Mesenchymal stem cell (in vitro differentiated cells and primary cell): ENCODE measurements around the gene STOM.

Experiments
- DNase-seq: peaks from one replicate; pipeline ENCODE4 v3.0.0-alpha.2; 2013
- H2AFZ ChIP-seq: one replicate; pipeline ENCODE4 v1.6.1; 2013; ENCODE audit warnings: low read depth, mild to moderate bottlenecking, control low read depth, inconsistent platforms, low read length, moderate library complexity
- H2AK5ac ChIP-seq: 2 replicates; pipeline ENCODE4 v1.6.1; 2013; ENCODE audit warnings: low read length, moderate library complexity, mild to moderate bottlenecking, inconsistent platforms; ENCODE audit not compliant: severe bottlenecking
- H2BK120ac ChIP-seq: one replicate; pipeline ENCODE4 v1.6.1; 2013; ENCODE audit warnings: low read depth, mild to moderate bottlenecking, inconsistent platforms, low read length, moderate library complexity
- H2BK12ac ChIP-seq, 2 experiments: one replicate each; pipeline ENCODE4 v1.6.1; 2013; ENCODE audit warnings: inconsistent platforms in 2 of 2, low read length in 2 of 2, mild to moderate bottlenecking in 2 of 2, moderate library complexity in 2 of 2, control low read depth in 1 of 2
- H2BK15ac ChIP-seq: one replicate; pipeline ENCODE4 v1.6.1; 2013; ENCODE audit warnings: mild to moderate bottlenecking, low read depth, inconsistent platforms; ENCODE audit not compliant: poor library complexity, severe bottlenecking
- H2BK5ac ChIP-seq: 2 replicates; pipeline ENCODE4 v1.6.1; 2013; ENCODE audit warnings: low read depth, mild to moderate bottlenecking, low read length, control low read depth, inconsistent platforms; ENCODE audit not compliant: poor library complexity, severe bottlenecking
- H3K14ac ChIP-seq, 2 experiments: one replicate each; pipeline ENCODE4 v1.6.1; 2013; ENCODE audit warnings: inconsistent platforms in 2 of 2, low read length in 2 of 2, control low read depth in 1 of 2, mild to moderate bottlenecking in 1 of 2, moderate library complexity in 1 of 2
- H3K18ac ChIP-seq, 2 experiments: one replicate each; pipeline ENCODE4 v1.6.1; 2013; ENCODE audit warnings: inconsistent platforms in 2 of 2, low read length in 2 of 2, control low read depth in 1 of 2, low read depth in 1 of 2, mild to moderate bottlenecking in 1 of 2
- H3K23ac ChIP-seq, 2 experiments: one replicate each; pipeline ENCODE4 v1.6.1; 2013; ENCODE audit warnings: inconsistent platforms in 2 of 2, low read length in 2 of 2, mild to moderate bottlenecking in 2 of 2, moderate library complexity in 2 of 2, control low read depth in 1 of 2
- H3K27ac ChIP-seq: 2 replicates; pipeline ENCODE4 v1.5.1; 2013; ENCODE audit warnings: mild to moderate bottlenecking, moderate library complexity, low read length, control low read depth, inconsistent platforms; ENCODE audit not compliant: poor library complexity, severe bottlenecking
- H3K27me3 ChIP-seq, 2 experiments: 2 replicates each; pipeline versions ENCODE4 v1.6.1 to v1.7.0; 2013; ENCODE audit warnings: low read length in 2 of 2, mild to moderate bottlenecking in 2 of 2, moderate library complexity in 2 of 2, control low read depth in 1 of 2, inconsistent platforms in 1 of 2; ENCODE audit not compliant: control insufficient read depth in 1 of 2, insufficient read depth in 1 of 2
- H3K36me3 ChIP-seq, 2 experiments: 2 replicates each; pipeline versions ENCODE4 v1.6.1 to v1.7.0; 2013; ENCODE audit warnings: low read length in 2 of 2, control low read depth in 1 of 2, inconsistent platforms in 1 of 2, low read depth in 1 of 2, mild to moderate bottlenecking in 1 of 2; ENCODE audit not compliant: insufficient read depth in 2 of 2, control insufficient read depth in 1 of 2
- H3K4ac ChIP-seq, 2 experiments: one replicate each; pipeline ENCODE4 v1.6.1; 2013; ENCODE audit warnings: inconsistent platforms in 2 of 2, low read length in 2 of 2, mild to moderate bottlenecking in 2 of 2, moderate library complexity in 2 of 2, control low read depth in 1 of 2, low read depth in 1 of 2
- H3K4me1 ChIP-seq: 2 replicates; pipeline ENCODE4 v1.6.1; 2013; ENCODE audit warnings: low read depth, low read length, control low read depth; ENCODE audit not compliant: control insufficient read depth, insufficient read depth
- H3K4me2 ChIP-seq: 2 replicates; pipeline ENCODE4 v1.6.1; 2013; ENCODE audit warnings: low read length, mild to moderate bottlenecking, inconsistent platforms; ENCODE audit not compliant: poor library complexity, severe bottlenecking
- H3K4me3 ChIP-seq, 2 experiments: 2 replicates each; pipeline versions ENCODE4 v1.5.1 to v1.7.0; 2013; ENCODE audit warnings: low read length in 2 of 2, mild to moderate bottlenecking in 2 of 2, control low read depth in 1 of 2, low read depth in 1 of 2; ENCODE audit not compliant: insufficient read depth in 1 of 2
- H3K79me1 ChIP-seq: replicated peaks from 2 replicates; pipeline ENCODE4 v1.6.1; 2013; ENCODE audit warnings: mild to moderate bottlenecking, control low read depth, low read length, inconsistent platforms; ENCODE audit not compliant: poor library complexity, severe bottlenecking
- H3K9ac ChIP-seq: 2 replicates; pipeline ENCODE4 v1.7.0; 2013; ENCODE audit warnings: mild to moderate bottlenecking, low read length, moderate library complexity
- H3K9me3 ChIP-seq: 2 replicates; pipeline ENCODE4 v1.7.0; 2013; ENCODE audit warnings: mild to moderate bottlenecking, low read length; ENCODE audit not compliant: control insufficient read depth
- H4K8ac ChIP-seq: one replicate; pipeline ENCODE4 v1.6.1; 2013; ENCODE audit warnings: inconsistent platforms, mild to moderate bottlenecking, low read length, moderate library complexity
- H4K91ac ChIP-seq: one replicate; pipeline ENCODE4 v1.6.1; 2013; ENCODE audit warnings: mild to moderate bottlenecking, low read length, inconsistent platforms
- WGBS: methylation state at CpG from one replicate; pipeline ENCODE4 v1.1.7; 2013; ENCODE audit warnings: mixed read lengths; 5-methylcytosine and 5-hydroxymethylcytosine counted together

STOM gene

GRCh38 chr9:121307976-121308375, 62.1 kb downstream of the STOM start:
- no peak overlapping the region for H3K9ac ChIP-seq
- no peak overlapping the region for H2BK15ac ChIP-seq
- no peaks in the 10 kb centered on the region for H3K4me1 ChIP-seq
- H3K4ac ChIP-seq: no peak overlapping the region
- H4K91ac ChIP-seq: no peak overlapping the region
- no peak for DNase-seq
- no peak overlapping the region for H2BK12ac ChIP-seq
- H3K27ac ChIP-seq: no peak overlapping the region
- H2BK5ac ChIP-seq: no peak overlapping the region
- H4K8ac ChIP-seq: no peak overlapping the region
- H2AK5ac ChIP-seq: no peak overlapping the region
- no peak overlapping the region for H3K14ac ChIP-seq
- no peak overlapping the region for H3K23ac ChIP-seq
- WGBS: 88% methylated on average over 2 of the region's 2 CpGs
- no peak overlapping the region for H3K4me3 ChIP-seq
- H3K9me3 ChIP-seq: no peaks in the 10 kb centered on the region
- peaks cover 56% of the 10 kb centered on the region for H3K79me1 ChIP-seq
- H2BK120ac ChIP-seq: no peak overlapping the region
- no peak overlapping the region for H3K18ac ChIP-seq
- H3K27me3 ChIP-seq: no peaks in the 10 kb centered on the region
- H3K36me3 ChIP-seq: peaks cover 72 to 96% of the 10 kb centered on the region in 2 experiments
- no peak overlapping the region for H2AFZ ChIP-seq
- no peak overlapping the region for H3K4me2 ChIP-seq

GRCh38 chr9:121305269-121305994, 64.6 kb downstream of the STOM start:
- no peaks in the 10 kb centered on the region for H3K9me3 ChIP-seq
- no peaks in the 10 kb centered on the region for H3K27me3 ChIP-seq
- H2BK120ac ChIP-seq: no peak overlapping the region
- no peak overlapping the region for H2AK5ac ChIP-seq
- no peak overlapping the region for H3K23ac ChIP-seq
- no peak overlapping the region for H4K91ac ChIP-seq
- no peak for DNase-seq
- no peak overlapping the region for H3K27ac ChIP-seq
- no peak overlapping the region for H4K8ac ChIP-seq
- 84% methylated on average over 13 of the region's 13 CpGs for WGBS
- H3K4me3 ChIP-seq: no peak overlapping the region
- H3K14ac ChIP-seq: no peak overlapping the region
- H3K18ac ChIP-seq: no peak overlapping the region
- H3K4me1 ChIP-seq: peaks cover 11% of the 10 kb centered on the region
- no peak overlapping the region for H2BK15ac ChIP-seq
- H3K36me3 ChIP-seq: peaks cover 65 to 84% of the 10 kb centered on the region in 2 experiments
- H2BK12ac ChIP-seq: no peak overlapping the region
- H3K79me1 ChIP-seq: peaks cover 68% of the 10 kb centered on the region
- no peak overlapping the region for H2AFZ ChIP-seq
- H3K9ac ChIP-seq: peak overlapping the region; percentile 26
- no peak overlapping the region for H2BK5ac ChIP-seq
- H3K4me2 ChIP-seq: no peak overlapping the region
- no peak overlapping the region for H3K4ac ChIP-seq

GRCh38 chr9:121304707-121305106, 65.3 kb downstream of the STOM start:
- Histone ChIP-seq H3K4ac (no peak overlapping the region), H3K4me3 (no peak overlapping the region), H3K36me3 (peaks cover 64 to 77% of the 10 kb centered on the region in 2 experiments), H3K23ac (no peak overlapping the region), H3K27ac (no peak overlapping the region), H3K27me3 (no peaks in the 10 kb centered on the region), H3K4me1 (peaks cover 13% of the 10 kb centered on the region), H2AFZ (no peak overlapping the region), H4K91ac (no peak overlapping the region), H2AK5ac (no peak overlapping the region), H2BK12ac (no peak overlapping the region), H3K18ac (no peak overlapping the region), H3K14ac (no peak overlapping the region), H3K9me3 (no peaks in the 10 kb centered on the region), H3K79me1 (peaks cover 69% of the 10 kb centered on the region), H2BK120ac (no peak overlapping the region), H3K4me2 (no peak overlapping the region), H2BK15ac (no peak overlapping the region), H4K8ac (no peak overlapping the region), H3K9ac (peak overlapping the region; percentile 20), H2BK5ac (no peak overlapping the region)
- DNase-seq: no peak
- 92% methylated on average over 1 of the region's 1 CpG for WGBS

GRCh38 chr9:121303456-121304451, 66.3 kb downstream of the STOM start:
- Histone ChIP-seq H3K23ac (no peak overlapping the region), H3K4me3 (no peak overlapping the region), H3K9me3 (no peaks in the 10 kb centered on the region), H3K4me2 (no peak overlapping the region), H3K14ac (no peak overlapping the region), H3K9ac (peak overlapping the region; percentile 20), H2BK12ac (no peak overlapping the region), H2AFZ (no peak overlapping the region), H3K4me1 (peaks cover 18% of the 10 kb centered on the region), H2BK15ac (no peak overlapping the region), H3K18ac (no peak overlapping the region), H3K36me3 (peaks cover 57 to 68% of the 10 kb centered on the region in 2 experiments), H4K8ac (no peak overlapping the region), H3K27me3 (no peaks in the 10 kb centered on the region), H2BK5ac (no peak overlapping the region), H2BK120ac (no peak overlapping the region), H4K91ac (no peak overlapping the region), H3K4ac (no peak overlapping the region), H3K27ac (no peak overlapping the region), H2AK5ac (no peak overlapping the region), H3K79me1 (peaks cover 61% of the 10 kb centered on the region)
- no peak for DNase-seq
- 100% methylated on average over 2 of the region's 3 CpGs for WGBS
